Right lobe of liver (tissue), 4 donors: ENCODE measurements around the gene MED8.

ENCODE experiments used
- CTCF ChIP-seq, 4 donors: fragments of 200-600 bp in 3 of 4; fragments of 450-650 bp in 1 of 4; IDR thresholded peaks; one replicate each; pipeline versions ENCODE4 v1.5.1 to v1.8.0; 2016 to 2022; ENCODE audit warnings: antibody characterized with exemption in 4 of 4, mild to moderate bottlenecking in 2 of 4
- POLR2A ChIP-seq: fragments of 450-650 bp; IDR thresholded peaks from one replicate; pipeline ENCODE4 v1.6.1; 2017; ENCODE audit warnings: antibody characterized with exemption, mild to moderate bottlenecking
- donor health status: DM: no; HTN: no; CAD: no.
- donor health status: DM: no; HTN: no; CAD: no.
- donor health status: DM: no; HTN: yes; CAD: no.

- no peak for TF ChIP-seq CTCF (IDR thresholded peaks at IDR 0.05)
- no peak for TF ChIP-seq POLR2A
Observed at GRCh38 chr1:43392702-43393101, 3.1 kb upstream of the MED8 start.
